Measurements from ENCODE around the gene SOCS3.

GRCh38 chr17:78324391-78325075 lies 35.3 kb downstream of the SOCS3 start:
- TF ChIP-seq CTCF (conservative IDR thresholded peaks at IDR 0.05; ENCODE audit: low read length), result no peak
- no peak for TF ChIP-seq EZH2phosphoT487 (IDR thresholded peaks at IDR 0.05; ENCODE audit: borderline replicate concordance)

Measured in Loucy (cell line).